Stomach smooth muscle (tissue), 2 donors: Measurements from ENCODE around the gene AQR.
"Not testable (repeated sequence)": the region's sequence is repeated elsewhere in the genome, so short reads cannot be mapped to it uniquely, and the experiment has no call there.

Experiments
- H3K27ac ChIP-seq: one replicate; pipeline ENCODE4 v1.7.0; 2013; ENCODE audit warnings: mild to moderate bottlenecking, low read length, inconsistent platforms
- H3K27me3 ChIP-seq, 2 donors: one replicate each; pipeline ENCODE4 v1.7.0; 2013; ENCODE audit warnings: low read length in 2 of 2; ENCODE audit not compliant: insufficient read depth in 2 of 2, control insufficient read depth in 1 of 2
- H3K36me3 ChIP-seq, 2 donors: one replicate each; pipeline ENCODE4 v1.7.0; 2013; ENCODE audit warnings: low read length in 2 of 2; ENCODE audit not compliant: control insufficient read depth in 2 of 2, insufficient read depth in 2 of 2
- H3K4me1 ChIP-seq: one replicate; pipeline ENCODE4 v1.7.0; 2013; ENCODE audit warnings: low read length; ENCODE audit not compliant: control insufficient read depth, insufficient read depth
- H3K4me3 ChIP-seq, 2 donors: one replicate each; pipeline ENCODE4 v1.7.0; 2013; ENCODE audit warnings: low read length in 2 of 2
- H3K9ac ChIP-seq, 2 donors: one replicate each; pipeline ENCODE4 v1.7.0; 2013; ENCODE audit warnings: low read length in 2 of 2, mild to moderate bottlenecking in 1 of 2
- H3K9me3 ChIP-seq, 2 donors: one replicate each; pipeline ENCODE4 v1.7.0; 2013; ENCODE audit warnings: low read length in 2 of 2; ENCODE audit not compliant: control insufficient read depth in 2 of 2
- donor health status: healthy.
- donor health status: Pancreatic carcinoma.

The AQR gene

GRCh38 chr15:34820110-34820509 is 149.4 kb downstream of the AQR start:
- Histone ChIP-seq H3K9me3 (no peaks in the 10 kb centered on the region), H3K27me3 (no peaks in the 10 kb centered on the region), H3K9ac (no peak overlapping the region), H3K36me3 (no peaks in the 10 kb centered on the region), H3K4me3 (no peak overlapping the region), H3K4me1 (peaks cover 2% of the 10 kb centered on the region), H3K27ac (no peak overlapping the region)

- no peak overlapping the region for H3K9ac ChIP-seq
Observed at GRCh38 chr15:34818526-34818925, 151.0 kb downstream of the AQR start.

DNA sequence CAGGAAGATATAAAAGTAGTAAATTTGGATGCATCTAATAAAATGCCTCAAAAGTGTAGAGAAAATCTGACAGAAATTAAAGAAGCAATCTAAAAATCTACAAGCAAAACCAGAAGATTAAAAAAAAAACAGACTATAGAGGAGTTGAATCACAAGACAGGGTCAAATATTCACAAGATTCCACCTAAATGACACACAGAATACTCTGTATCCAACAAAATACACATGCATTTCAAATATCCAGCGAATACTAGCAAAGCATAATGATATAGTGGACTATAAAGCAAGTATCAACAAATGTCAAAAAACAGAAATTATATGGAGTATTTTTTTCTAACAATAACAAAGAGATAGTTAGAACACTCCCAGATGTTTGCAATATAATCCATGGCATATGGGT is 153.7 kb downstream of the AQR start:
- Histone ChIP-seq H3K27ac (no peak overlapping the region), H3K27me3 (no peaks in the 10 kb centered on the region), H3K4me3 (no peak overlapping the region), H3K36me3 (no peaks in the 10 kb centered on the region), H3K4me1 (peaks cover 2% of the 10 kb centered on the region), H3K9me3 (no peaks in the 10 kb centered on the region), H3K9ac (no peak overlapping the region)

More at GRCh38 chr15:34818526-34818925, 151.0 kb downstream of the AQR start:
- Histone ChIP-seq H3K27me3 (no peaks in the 10 kb centered on the region), H3K4me3 (no peak overlapping the region), H3K27ac (no peak overlapping the region), H3K9me3 (no peaks in the 10 kb centered on the region), H3K36me3 (no peaks in the 10 kb centered on the region), H3K4me1 (no peaks in the 10 kb centered on the region)

GRCh38 chr15:34813446-34814190 is 155.9 kb downstream of the AQR start:
- peaks cover 4% of the 10 kb centered on the region for H3K4me1 ChIP-seq
- no peak overlapping the region for H3K9ac ChIP-seq
- H3K36me3 ChIP-seq, result no peaks in the 10 kb centered on the region
- H3K9me3 ChIP-seq, result no peaks in the 10 kb centered on the region
- no peaks in the 10 kb centered on the region for H3K27me3 ChIP-seq
- no peak overlapping the region for H3K4me3 ChIP-seq
- H3K27ac ChIP-seq, result no peak overlapping the region

GRCh38 chr15:34812868-34813365 is 156.6 kb downstream of the AQR start:
- not testable (repeated sequence) for H3K27me3 ChIP-seq, H3K27ac ChIP-seq, H3K9ac ChIP-seq, H3K4me3 ChIP-seq, H3K4me1 ChIP-seq, H3K9me3 ChIP-seq, H3K36me3 ChIP-seq

DNA sequence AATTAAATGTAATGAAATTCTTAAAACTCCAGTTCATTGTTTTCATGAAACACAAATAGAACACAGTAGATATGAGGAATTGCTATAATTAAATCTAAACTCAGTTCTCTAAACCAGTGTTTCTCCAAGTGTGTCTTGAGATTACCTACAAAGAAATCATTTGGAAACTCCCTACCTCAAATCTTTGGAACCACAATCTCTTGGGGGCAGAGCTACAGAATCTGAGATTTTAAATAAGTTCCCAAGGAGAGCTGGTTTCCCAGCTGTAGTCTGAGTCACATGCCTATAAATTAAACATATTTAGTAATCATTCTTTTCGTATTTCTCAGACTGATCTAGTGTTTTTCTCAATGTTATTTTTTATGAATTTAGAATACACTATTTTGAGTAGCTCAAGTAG is 157.2 kb downstream of the AQR start:
- peaks cover 4% of the 10 kb centered on the region for H3K4me1 ChIP-seq
- H3K9me3 ChIP-seq, result no peaks in the 10 kb centered on the region
- no peaks in the 10 kb centered on the region for H3K36me3 ChIP-seq
- H3K27ac ChIP-seq, result no peak overlapping the region
- no peak overlapping the region for H3K4me3 ChIP-seq
- H3K9ac ChIP-seq, result no peak overlapping the region
- no peaks in the 10 kb centered on the region for H3K27me3 ChIP-seq

GRCh38 chr15:34810443-34811129 is 159.0 kb downstream of the AQR start:
- Histone ChIP-seq H3K4me1 (peaks cover 4% of the 10 kb centered on the region), H3K4me3 (no peak overlapping the region), H3K27ac (no peak overlapping the region), H3K9ac (no peak overlapping the region), H3K36me3 (no peaks in the 10 kb centered on the region), H3K9me3 (no peaks in the 10 kb centered on the region), H3K27me3 (no peaks in the 10 kb centered on the region)

GRCh38 chr15:34809186-34809585 is 160.4 kb downstream of the AQR start:
- Histone ChIP-seq H3K4me3 (no peak overlapping the region), H3K9ac (no peak overlapping the region), H3K27me3 (no peaks in the 10 kb centered on the region), H3K36me3 (no peaks in the 10 kb centered on the region), H3K27ac (no peak overlapping the region), H3K9me3 (no peaks in the 10 kb centered on the region), H3K4me1 (peaks cover 4% of the 10 kb centered on the region)

- Histone ChIP-seq H3K9me3 (no peaks in the 10 kb centered on the region), H3K27ac (no peak overlapping the region), H3K36me3 (no peaks in the 10 kb centered on the region), H3K4me3 (no peak overlapping the region), H3K9ac (no peak overlapping the region), H3K27me3 (no peaks in the 10 kb centered on the region), H3K4me1 (peaks cover 4% of the 10 kb centered on the region)
Observed at GRCh38 chr15:34808016-34808415, 161.5 kb downstream of the AQR start.

DNA sequence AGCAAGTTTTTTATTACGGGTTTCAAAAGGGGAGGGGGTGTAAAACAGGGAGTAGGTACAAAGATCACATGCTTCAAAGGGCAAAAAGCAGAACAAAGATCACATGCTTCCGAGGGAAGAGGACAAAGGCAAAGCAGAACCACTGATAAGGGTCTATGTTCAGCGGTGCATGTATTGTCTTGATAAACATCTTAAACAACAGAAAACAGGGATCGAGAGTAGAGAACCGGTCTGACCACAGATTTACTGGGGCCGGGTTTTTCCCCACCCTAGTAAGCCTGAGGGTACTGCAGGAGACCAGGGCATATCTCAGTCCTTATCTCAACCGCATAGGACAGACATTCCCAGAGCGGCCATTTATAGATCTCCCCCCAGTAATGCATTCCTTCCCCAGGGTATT is 162.3 kb downstream of the AQR start:
- not testable (repeated sequence) for H3K9ac ChIP-seq, H3K9me3 ChIP-seq, H3K4me1 ChIP-seq, H3K27me3 ChIP-seq, H3K4me3 ChIP-seq, H3K27ac ChIP-seq, H3K36me3 ChIP-seq

DNA sequence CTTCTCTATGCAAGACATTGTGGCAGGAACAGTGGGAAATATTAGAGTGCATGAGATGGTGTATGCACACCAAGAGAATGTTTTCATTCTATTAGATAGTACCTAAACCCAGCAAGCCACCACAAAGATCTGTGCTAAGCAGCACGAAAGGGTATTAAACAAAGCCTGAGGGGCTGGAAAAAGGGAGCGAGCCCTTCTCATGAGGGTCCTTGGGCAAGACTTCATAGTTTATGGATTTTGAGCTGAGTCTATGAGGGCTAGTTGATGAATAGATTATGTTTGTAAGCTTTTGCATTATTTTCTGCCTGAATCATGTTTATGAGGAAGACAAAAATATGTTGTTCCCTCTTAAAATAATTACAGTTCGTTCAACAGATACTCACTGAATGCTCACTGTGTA is 164.8 kb downstream of the AQR start:
- no peaks in the 10 kb centered on the region for H3K27me3 ChIP-seq
- no peak overlapping the region for H3K4me3 ChIP-seq
- no peaks in the 10 kb centered on the region for H3K36me3 ChIP-seq
- H3K4me1 ChIP-seq, result no peaks in the 10 kb centered on the region
- no peak overlapping the region for H3K27ac ChIP-seq
- H3K9ac ChIP-seq, result no peak overlapping the region
- H3K9me3 ChIP-seq, result no peaks in the 10 kb centered on the region
